Endothelial cell of umbilical vein (primary cell): Measurements from ENCODE around the gene HS6ST2. TPM values are rescaled to one million over a fixed set of nuclear protein-coding genes. Genes with fewer than 3 reads are reported as not detected.

Experiments used
- BruUV-seq: library from RNA; stranded (reverse); fragments of 400-500 nt; replicated peaks from 2 replicates; lab custom pipeline; 2021; lab: Mats Ljungman, UMichigan
- CTCF ChIA-PET: fragments of 300-600, 350-600 bp; sonication (Branson Sonifier 250); formaldehyde crosslinking; loops from one replicate; lab custom pipeline; 2021; ENCODE audit warnings: antibody characterized with exemption, inconsistent platforms; lab: Charles Lee
- POLR2A ChIA-PET: fragments of 300-600, 350-600 bp; sonication (Branson Sonifier 250); formaldehyde crosslinking; loops from one replicate; lab custom pipeline; 2021; ENCODE audit warnings: antibody characterized with exemption, inconsistent platforms; lab: Charles Lee
- DNase-seq: peaks from one replicate; pipeline ENCODE4 v3.0.0-alpha.2; 2011; ENCODE audit warnings: low read depth, low spot score
- FAIRE-seq: peaks from 2 replicates; lab custom pipeline; 2011; peaks lifted over from hg19 to GRCh38; lab: Jason Lieb, UNC
- H2AFZ ChIP-seq: 2 replicates; pipeline ENCODE4 v1.6.0; 2012; ENCODE audit warnings: low read depth, low read length, control low read depth, inconsistent platforms
- H3K27ac ChIP-seq: 2 replicates; pipeline ENCODE4 v1.5.1; 2011; ENCODE audit warnings: low read depth, mild to moderate bottlenecking, control low read depth, low read length, moderate library complexity; ENCODE audit not compliant: insufficient read depth
- H3K27me3 ChIP-seq, 2 experiments: 2 replicates each; pipeline versions ENCODE4 v1.6.0 to v1.6.1; 2011; ENCODE audit warnings: low read length in 2 of 2, mixed read lengths in 1 of 2; ENCODE audit not compliant: control insufficient read depth in 2 of 2, insufficient read depth in 2 of 2
- H3K36me3 ChIP-seq, 2 experiments: 2 replicates in 1 of 2; 3 replicates in 1 of 2; pipeline ENCODE4 v1.5.1; 2011; ENCODE audit warnings: low read length in 2 of 2, mild to moderate bottlenecking in 1 of 2, moderate library complexity in 1 of 2; ENCODE audit not compliant: control insufficient read depth in 2 of 2, insufficient read depth in 2 of 2; ENCODE audit errors: extremely low read depth in 1 of 2
- H3K4me1 ChIP-seq: 3 replicates; pipeline ENCODE4 v1.5.1; 2011; ENCODE audit warnings: mild to moderate bottlenecking, low read length; ENCODE audit not compliant: control insufficient read depth, insufficient read depth; ENCODE audit errors: extremely low read depth
- H3K4me2 ChIP-seq: 2 replicates; pipeline ENCODE4 v1.6.1; 2011; ENCODE audit warnings: low read length, control low read depth, mixed read lengths; ENCODE audit not compliant: insufficient read depth
- H3K4me3 ChIP-seq, 3 experiments: fragments of 200-600 bp in 1 of 3; sonication (generic), shearing (Covaris generic) in 1 of 3; replicated peaks in 1 of 3; 2 replicates each; pipeline ENCODE4 v1.5.1; 2011 to 2016; ENCODE audit warnings: control low read depth in 3 of 3, low read length in 3 of 3, mild to moderate bottlenecking in 2 of 3, inconsistent platforms in 1 of 3, low read depth in 1 of 3, moderate library complexity in 1 of 3; ENCODE audit not compliant: insufficient read depth in 1 of 3
- H3K79me2 ChIP-seq: 2 replicates; pipeline ENCODE4 v1.6.0; 2012; ENCODE audit warnings: low read length, inconsistent platforms; ENCODE audit not compliant: control insufficient read depth, insufficient read depth
- H3K9ac ChIP-seq: replicated peaks from 2 replicates; pipeline ENCODE3; 2011; ENCODE audit warnings: low read length, control low read depth; ENCODE audit not compliant: insufficient read depth; ENCODE audit errors: extremely low read depth
- H3K9me1 ChIP-seq: replicated peaks from 3 replicates; pipeline ENCODE4 v1.6.0; 2011; ENCODE audit warnings: mild to moderate bottlenecking, low read length; ENCODE audit not compliant: control insufficient read depth, insufficient read depth; ENCODE audit errors: extremely low read depth
- H3K9me3 ChIP-seq: replicated peaks from 2 replicates; pipeline ENCODE4 v1.5.1; 2012; ENCODE audit warnings: low read length, inconsistent platforms; ENCODE audit not compliant: control insufficient read depth, insufficient read depth
- H4K20me1 ChIP-seq: replicated peaks from 2 replicates; pipeline ENCODE3; 2011; ENCODE audit warnings: mild to moderate bottlenecking, low read length; ENCODE audit not compliant: control insufficient read depth, insufficient read depth; ENCODE audit errors: extremely low read depth
- CTCF ChIP-seq, 2 donors: IDR thresholded peaks; 1 replicate in 1 of 2; 2 replicates in 1 of 2; pipeline ENCODE4 v1.5.1; 2011; ENCODE audit warnings: low read length in 2 of 2, mild to moderate bottlenecking in 2 of 2, moderate library complexity in 2 of 2, control low read depth in 1 of 2, inconsistent platforms in 1 of 2, low read depth in 1 of 2; ENCODE audit not compliant: insufficient read depth in 1 of 2; ENCODE audit errors: extremely low read depth in 1 of 2
- EZH2 ChIP-seq: IDR thresholded peaks from 2 replicates; pipeline ENCODE4 v1.6.1; 2012; ENCODE audit warnings: borderline replicate concordance, low read depth, mild to moderate bottlenecking, moderate library complexity, low read length, inconsistent platforms; ENCODE audit not compliant: severe bottlenecking
- FOS ChIP-seq: IDR thresholded peaks from 2 replicates; pipeline ENCODE4 v1.6.1; 2011; ENCODE audit warnings: mild to moderate bottlenecking, low read length, moderate library complexity, borderline replicate concordance; ENCODE audit not compliant: insufficient read depth
- GATA2 ChIP-seq: IDR thresholded peaks from 2 replicates; pipeline ENCODE4 v1.7.0; 2011; ENCODE audit warnings: low read depth, mild to moderate bottlenecking, moderate library complexity, mixed read lengths, low read length; ENCODE audit not compliant: insufficient read length, insufficient read depth
- JUN ChIP-seq: IDR thresholded peaks from 2 replicates; pipeline ENCODE4 v1.6.1; 2011; ENCODE audit warnings: borderline replicate concordance, low read depth; ENCODE audit not compliant: insufficient read length, insufficient read depth
- MAX ChIP-seq: IDR thresholded peaks from 2 replicates; pipeline ENCODE4 v1.6.1; 2011; ENCODE audit not compliant: insufficient read depth, insufficient read length
- MYC ChIP-seq: IDR thresholded peaks from one replicate; pipeline ENCODE4 v1.6.1; 2011; ENCODE audit warnings: mild to moderate bottlenecking, low read depth, low read length
- POLR2A ChIP-seq: IDR thresholded peaks from 2 replicates; pipeline ENCODE4 v1.6.1; 2012; ENCODE audit warnings: low read depth, mild to moderate bottlenecking, control low read depth, low read length
- POLR2AphosphoS5 ChIP-seq: IDR thresholded peaks from 2 replicates; pipeline ENCODE4 v1.6.1; 2012; ENCODE audit warnings: low read depth, mild to moderate bottlenecking, control low read depth, low read length, moderate library complexity; ENCODE audit not compliant: insufficient read depth
- dilution Hi-C: fragments of 300-500 bp; cut with MboI; formaldehyde crosslinking; loops from one replicate; pipeline ENCODE4 v1.15.0; 2019; ENCODE audit warnings: low sequenced_read_pairs; ENCODE audit not compliant: extremely low pct_ligation_motif_present
- intact Hi-C: fragments of 100-400 bp; cut with micrococcal nuclease; formaldehyde crosslinking; loops from one replicate; pipeline ENCODE4 v1.10.0; 2022
- polyA plus RNA-seq, 4 experiments: library from polyadenylated mRNA; depleted of rRNA in 3 of 4; stranded (reverse) in 3 of 4; unstranded in 1 of 4; fragments of >200 nt; gene quantifications; 2 replicates each; pipeline versions ENCODE4 v1.2.1 to v1.2.3, GENCODE V29; 2011 to 2012; ENCODE audit warnings: missing spikeins in 1 of 4
- total RNA-seq: library from RNA; stranded (reverse); gene quantifications from 2 replicates; pipeline ENCODE4 v1.2.3, GENCODE V29; 2021

The HS6ST2 gene
- total and polyA plus RNA-seq, 2 donors (not counting 3 experiments of a cell fraction or from before 2014, with no cell fraction given), result 0.49 to 0.84 TPM

- no peak overlapping the region for H3K9ac ChIP-seq
- peaks cover 3% of the 10 kb centered on the region for H3K4me1 ChIP-seq
- H3K4me2 ChIP-seq, result no peak overlapping the region
- dilution Hi-C loops (no loop called here), intact Hi-C loops (no loop called here)
- H3K27ac ChIP-seq, result no peak overlapping the region
- H2AFZ ChIP-seq, result no peak overlapping the region
- no peaks in the 10 kb centered on the region for H3K9me1 ChIP-seq
- POLR2A ChIA-PET, result no interaction called here
- no peaks in the 10 kb centered on the region for H3K27me3 ChIP-seq
- H3K79me2 ChIP-seq, result no peaks in the 10 kb centered on the region
- no peak for TF ChIP-seq MAX
- H3K9me3 ChIP-seq, result no peaks in the 10 kb centered on the region
- H3K4me3 ChIP-seq, result no peak overlapping the region
- CTCF ChIA-PET, result no interaction called here
- DNase-seq, result no peak
- no TSS peak for BruUV-seq
- no peaks in the 10 kb centered on the region for H4K20me1 ChIP-seq
- H3K36me3 ChIP-seq, result no peaks in the 10 kb centered on the region
- FAIRE-seq, result no peak
These were observed 57.7 kb downstream of the HS6ST2 start for GRCh38 chrX:132900633-132901293.

- Histone ChIP-seq H3K4me3 (no peak overlapping the region), H3K36me3 (no peaks in the 10 kb centered on the region), H2AFZ (no peak overlapping the region), H3K4me2 (no peak overlapping the region), H3K27me3 (no peaks in the 10 kb centered on the region), H3K9me3 (no peaks in the 10 kb centered on the region), H3K27ac (no peak overlapping the region), H3K4me1 (no peaks in the 10 kb centered on the region), H3K79me2 (no peaks in the 10 kb centered on the region), H3K9ac (no peak overlapping the region), H3K9me1 (no peaks in the 10 kb centered on the region), H4K20me1 (no peaks in the 10 kb centered on the region)
- intact Hi-C loops (no loop called here), dilution Hi-C loops (no loop called here)
- ChIA-PET CTCF (no interaction called here), POLR2A (no interaction called here)
- TF ChIP-seq JUN (no peak), EZH2 (no peak), MYC (no peak), POLR2A (no peak), MAX (no peak), FOS (no peak), GATA2 (no peak), CTCF (IDR thresholded peaks at IDR 0.05; ENCODE audit: extremely low read depth in 1 of 2, insufficient read depth in 1 of 2, low read depth in 1 of 2, low read length in 2 of 2) (no peak), POLR2AphosphoS5 (no peak)
- DNase-seq (no peak), FAIRE-seq (no peak)
- BruUV-seq, result no TSS peak
These were observed 70.9 kb downstream of the HS6ST2 start for GRCh38 chrX:132887569-132887968.
